NCI-H1092 (cell line): ENCODE results near the gene GNB1L.

Experiments used
- DNase-seq: peaks from one replicate; lab custom pipeline; 2025; lab: John Stamatoyannopoulos, UW

The GNB1L gene

GRCh38 chr22:19808873-19809478, 45.7 kb downstream of the GNB1L start:
- no peak for DNase-seq

- DNase-seq = no peak
Measured at GRCh38 chr22:19807914-19808872, 46.5 kb downstream of the GNB1L start.

DNA sequence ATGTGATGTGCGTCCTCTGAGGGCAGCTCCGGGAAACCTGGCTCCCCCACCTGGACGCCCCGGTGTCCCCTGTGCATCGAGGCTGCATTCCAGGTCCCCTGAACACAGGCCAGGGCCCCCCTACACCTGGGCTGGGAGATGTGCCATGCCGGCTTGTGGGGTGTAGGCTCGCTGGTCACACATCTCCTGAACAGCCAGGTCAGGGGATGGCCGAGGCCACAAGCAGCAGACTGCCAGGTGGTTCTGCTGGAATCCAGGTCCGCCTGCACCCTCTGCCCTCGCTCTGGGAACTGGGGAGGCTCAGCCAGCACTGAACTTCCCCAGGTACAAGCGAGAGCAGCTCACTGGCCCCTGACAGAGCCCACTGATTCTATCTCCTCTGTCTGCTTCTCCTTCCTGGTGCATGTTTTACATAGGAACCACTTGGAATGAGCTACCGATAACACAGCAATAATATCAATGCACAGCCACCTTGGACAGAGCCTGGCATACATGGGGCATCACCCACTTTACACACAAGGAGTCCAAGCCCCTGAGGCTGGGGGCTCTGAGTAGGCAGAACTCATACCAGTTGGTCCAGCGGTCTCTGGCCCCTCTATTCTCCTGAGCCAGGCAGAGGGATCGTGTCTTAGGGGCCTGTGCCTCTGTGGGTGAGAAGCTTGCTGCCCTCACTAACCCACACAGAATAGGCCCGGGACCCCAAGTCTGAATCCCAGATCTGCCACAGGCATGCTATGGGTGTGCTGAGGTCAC, 47.3 kb downstream of the GNB1L start:
- no peak for DNase-seq

DNA sequence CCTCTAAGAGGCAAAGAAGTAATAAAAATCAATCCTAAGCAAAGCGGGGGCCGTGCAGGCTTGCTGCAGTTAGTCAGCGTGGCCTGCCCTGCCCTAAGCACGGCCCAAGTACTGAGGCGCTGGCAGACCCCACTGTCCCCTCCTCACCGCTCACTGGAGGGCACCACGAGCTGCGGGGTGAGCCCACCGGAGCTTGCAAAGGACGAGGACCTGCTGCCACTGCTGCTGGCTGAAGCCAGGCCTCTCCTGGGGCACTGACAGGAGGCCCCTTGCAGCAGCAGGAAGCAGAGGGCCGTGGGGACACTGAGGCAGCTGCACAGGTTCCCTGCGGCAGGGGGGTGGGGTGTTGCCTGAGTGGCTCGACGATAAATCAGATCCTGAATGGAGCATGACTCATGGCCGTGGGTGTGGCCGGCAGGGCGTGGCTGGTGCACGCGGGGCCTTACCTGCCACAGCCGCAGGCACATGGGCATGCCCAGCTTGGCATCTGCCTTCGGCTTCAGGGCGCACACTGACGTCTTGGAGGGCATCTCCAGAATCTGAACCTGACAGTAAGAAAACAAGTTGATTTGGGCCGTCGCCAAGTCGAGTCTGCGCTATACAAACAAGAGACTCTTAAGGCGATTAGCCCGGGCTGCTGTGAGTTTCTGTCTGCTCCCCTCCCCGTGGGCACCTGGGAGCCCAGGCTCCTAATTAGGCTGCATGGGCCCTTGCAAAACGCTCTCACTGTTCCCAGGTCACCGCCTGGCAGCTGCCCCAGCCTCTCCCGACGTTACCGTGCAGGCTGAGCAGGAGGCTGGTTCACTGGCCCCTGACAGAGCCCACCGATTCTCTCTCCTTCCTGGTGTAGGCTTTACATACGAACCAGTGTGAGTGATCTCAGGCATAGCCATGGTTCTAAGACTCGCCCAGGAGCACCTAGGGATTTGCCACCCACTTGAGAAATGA, 48.2 kb downstream of the GNB1L start:
- DNase-seq = no peak

- no peak for DNase-seq
Measured at GRCh38 chr22:19805821-19806212, 48.9 kb downstream of the GNB1L start.

DNA sequence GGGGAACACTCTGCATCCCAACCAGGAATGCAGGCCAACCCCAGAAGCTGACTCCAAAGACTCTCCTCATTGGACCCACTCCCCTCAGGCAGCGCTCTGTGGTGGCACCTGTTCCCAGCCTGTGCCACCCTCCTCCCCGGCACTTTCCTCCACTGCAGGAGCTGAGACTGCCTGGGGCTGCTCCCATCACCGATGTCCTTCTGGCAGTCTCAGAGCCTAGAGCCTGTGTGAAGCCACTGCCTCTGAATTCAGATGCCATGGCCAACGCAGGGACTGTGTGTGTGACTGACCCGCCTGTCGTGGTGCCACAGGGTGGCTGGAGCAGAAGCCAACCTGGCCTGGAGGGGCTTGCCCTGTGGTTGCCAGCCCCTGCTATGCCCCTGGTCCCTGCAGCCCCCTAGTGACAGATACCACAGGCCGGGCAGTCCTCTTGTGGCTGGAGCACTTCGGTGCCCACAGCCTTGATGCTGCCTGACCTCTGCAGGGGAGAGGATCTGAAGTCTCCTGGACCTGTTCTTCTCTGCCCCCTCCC, 50.9 kb downstream of the GNB1L start:
- DNase-seq = no peak

GRCh38 chr22:19802894-19803735, 51.6 kb downstream of the GNB1L start:
- DNase-seq = no peak

DNA sequence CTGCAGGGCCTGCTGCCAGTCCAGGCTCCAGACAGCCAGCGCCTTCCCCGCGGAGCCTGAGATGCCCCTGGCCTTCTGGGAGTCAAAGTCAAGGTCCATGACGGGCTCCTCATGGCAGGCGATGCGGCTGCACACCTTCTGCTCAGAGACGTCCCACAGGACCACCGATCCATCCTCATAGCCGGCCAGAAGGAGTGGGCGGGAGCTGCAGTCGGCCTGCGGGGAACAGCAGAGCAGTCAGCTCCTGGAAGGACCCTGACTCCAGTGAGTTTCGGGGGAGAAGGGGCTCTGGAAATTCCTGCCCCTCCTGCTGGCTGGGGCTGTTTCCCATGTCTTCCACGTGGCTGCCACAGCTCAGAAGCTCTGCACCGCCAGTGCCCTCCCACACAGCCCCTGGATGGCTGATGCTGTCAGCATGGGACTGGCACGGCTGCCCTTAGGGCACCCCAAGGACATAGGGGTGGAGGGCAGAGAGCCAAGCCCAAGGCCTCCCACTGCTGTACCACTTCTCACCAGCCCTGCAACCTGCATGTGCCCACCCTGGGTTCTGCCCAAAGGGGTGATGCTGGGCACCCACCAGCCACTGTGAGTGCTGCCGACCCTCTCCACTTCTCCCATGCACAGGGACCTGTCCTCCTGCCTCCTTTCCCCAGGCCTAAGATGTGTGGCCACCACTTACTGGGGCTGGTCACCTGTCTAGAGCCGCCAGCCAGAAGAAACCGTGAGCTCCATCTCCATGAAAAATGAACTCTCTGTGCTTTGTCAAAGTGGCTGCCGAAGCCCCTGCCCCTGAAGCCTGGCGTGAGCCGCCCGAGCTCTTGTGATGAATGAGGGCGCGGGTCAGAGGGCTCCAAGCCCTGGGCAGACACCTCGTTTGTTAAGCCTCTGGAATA, 52.4 kb downstream of the GNB1L start:
- DNase-seq = no peak

GRCh38 chr22:19801340-19802000, 53.2 kb downstream of the GNB1L start:
- no peak for DNase-seq

- no peak for DNase-seq
Measured at GRCh38 chr22:19800761-19801244, 53.9 kb downstream of the GNB1L start.

DNA sequence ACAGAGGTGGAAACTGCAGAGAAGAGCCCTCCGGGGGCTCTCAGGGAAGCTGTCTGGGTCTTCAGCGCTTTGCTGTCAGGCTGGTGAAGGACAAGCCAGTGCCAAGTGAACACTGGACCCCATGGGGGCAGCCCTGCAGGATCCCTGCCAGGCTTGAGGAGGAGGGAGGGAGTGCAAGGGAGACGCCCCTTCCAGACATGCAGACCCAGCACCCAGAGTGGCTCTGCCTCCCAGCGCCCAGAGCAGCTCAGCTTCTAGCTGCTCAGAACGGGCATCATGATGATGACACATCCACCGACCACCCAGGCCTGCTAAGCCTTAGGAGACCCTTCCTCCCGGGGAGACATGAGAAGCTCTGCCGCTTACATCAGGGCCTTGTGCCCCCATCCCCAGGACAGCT, 54.4 kb downstream of the GNB1L start:
- DNase-seq = no peak

- DNase-seq = no peak
Measured at GRCh38 chr22:19799322-19800190, 55.1 kb downstream of the GNB1L start.

DNA sequence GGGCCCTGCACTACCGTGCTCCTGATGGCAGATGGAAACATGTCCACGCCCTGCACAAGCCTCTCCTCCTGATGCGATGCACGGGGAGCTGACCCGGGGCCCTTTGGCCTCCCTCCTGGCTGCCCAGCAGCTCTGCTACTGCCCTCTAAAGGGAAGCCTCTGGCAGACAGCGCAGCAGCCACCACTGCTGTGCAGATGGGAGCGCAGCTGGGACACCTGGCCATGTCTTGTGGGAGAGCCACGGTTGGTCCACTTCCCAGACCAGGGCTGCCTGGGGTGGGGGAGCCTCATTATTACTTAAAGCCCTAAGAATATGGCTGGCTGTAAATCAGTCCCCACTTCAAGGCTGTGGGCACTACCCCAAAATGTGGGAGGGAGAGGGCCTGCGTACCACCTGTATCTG, 55.8 kb downstream of the GNB1L start:
- no peak for DNase-seq

DNA sequence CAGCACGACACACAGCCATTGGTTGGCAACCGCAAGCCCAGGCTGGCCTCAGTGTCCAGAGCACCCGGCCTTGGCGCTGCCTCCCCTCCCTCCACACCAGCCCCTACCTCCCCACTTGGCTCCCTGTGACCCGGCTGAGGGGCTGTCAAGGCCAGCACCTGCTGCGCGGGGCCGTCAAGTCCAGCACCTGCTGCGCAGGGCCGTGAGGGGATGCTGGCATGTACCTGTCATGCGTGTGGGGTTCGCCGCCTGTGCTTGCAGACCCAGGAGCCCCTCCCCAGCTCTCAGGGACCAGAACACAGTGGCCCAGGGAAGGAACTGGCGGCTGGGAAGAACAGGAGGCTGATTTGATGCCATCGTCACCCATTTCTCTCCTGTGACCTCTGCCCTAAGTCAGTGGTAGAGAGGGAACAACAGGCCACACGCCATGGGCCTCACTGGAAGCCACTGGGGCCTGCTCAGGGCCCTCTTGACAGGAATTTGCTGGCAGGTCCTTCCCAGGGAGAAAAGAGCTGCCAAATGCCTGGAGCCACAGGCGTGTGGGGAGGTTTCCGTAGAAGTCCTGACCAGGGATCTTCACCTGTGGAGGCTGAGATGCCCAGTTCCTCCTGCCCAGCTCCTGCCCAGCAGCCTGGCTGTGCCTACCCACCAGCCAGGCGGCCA, 56.5 kb downstream of the GNB1L start:
- DNase-seq = no peak

DNA sequence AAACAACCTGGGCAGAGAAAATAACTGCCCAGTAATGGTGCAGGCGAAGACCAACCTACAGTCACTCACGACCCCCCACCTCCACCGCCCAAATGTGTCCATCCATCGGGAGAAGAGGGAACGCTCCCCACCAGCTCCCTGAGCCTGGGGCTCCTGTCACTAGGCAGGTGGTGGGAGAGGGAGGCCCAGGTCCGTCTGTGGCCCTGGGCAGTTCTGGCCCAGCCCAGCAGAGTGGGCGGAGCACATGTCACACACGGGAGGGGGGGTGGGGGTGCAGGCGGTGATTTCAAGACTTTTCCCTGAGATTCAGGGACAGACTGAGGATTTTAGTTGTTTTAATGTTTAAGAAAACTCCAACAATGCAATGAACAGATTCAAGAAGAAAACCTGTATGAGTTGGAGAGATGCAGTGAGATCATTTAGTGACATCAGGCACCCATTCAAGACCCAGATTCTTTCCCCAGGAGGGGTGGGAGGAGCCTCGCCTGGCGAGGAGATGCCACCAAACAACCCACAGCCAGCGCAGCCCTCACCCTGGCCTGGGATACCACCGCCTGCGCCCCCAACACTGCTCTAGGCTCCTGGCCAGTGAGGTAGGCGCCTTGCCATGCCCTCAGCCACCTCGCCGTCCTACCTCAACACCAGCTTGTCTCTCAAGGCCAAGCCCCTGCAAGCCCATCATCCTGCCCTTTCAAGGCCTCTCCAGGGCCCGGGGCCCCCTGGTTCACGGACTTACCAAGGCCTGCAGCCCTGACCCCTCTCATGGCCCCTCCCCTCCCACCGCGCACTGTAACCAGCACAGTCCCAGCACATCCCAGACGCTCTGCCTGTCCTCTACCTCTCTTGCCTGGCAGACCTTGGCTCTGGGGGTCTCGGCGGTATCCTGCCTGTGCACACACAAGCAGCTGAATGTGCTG, 57.3 kb downstream of the GNB1L start:
- no peak for DNase-seq

GRCh38 chr22:19796160-19796559, 58.5 kb downstream of the GNB1L start:
- DNase-seq = no peak
